ENCODE measurements around the gene SEMA3C. TPM values are rescaled to one million over a fixed set of nuclear protein-coding genes. Genes with fewer than 3 reads are reported as not detected.

Gene SEMA3C
- total RNA-seq, 2 experiments from 2014 or later = not detected

GRCh38 chr7:80844916-80845315 is 73.9 kb downstream of the SEMA3C start:
- Mint-ChIP-seq H3K4me3 (no peak overlapping the region), H3K27me3 (no peaks in the 10 kb centered on the region), H3K27ac (no peak overlapping the region), H3K4me1 (ENCODE audit: low read depth) (no peaks in the 10 kb centered on the region), H3K9me3 (no peaks in the 10 kb centered on the region), H3K36me3 (ENCODE audit: low read depth) (no peaks in the 10 kb centered on the region)
- intact Hi-C loops (cut with micrococcal nuclease) = no loop called here
- no peak for TF ChIP-seq CTCF (IDR thresholded peaks at IDR 0.05)
- DNase-seq (no peak), ATAC-seq (no peak)
- ChIA-PET CTCF (no interaction called here), POLR2A (no interaction called here)

GRCh38 chr7:80843018-80843677 is 75.7 kb downstream of the SEMA3C start:
- H3K9me3 Mint-ChIP-seq = no peaks in the 10 kb centered on the region
- no peaks in the 10 kb centered on the region for H3K4me1 Mint-ChIP-seq (ENCODE audit: low read depth)
- DNase-seq (no peak), ATAC-seq (no peak)
- ChIA-PET CTCF (no interaction called here), POLR2A (no interaction called here)
- H3K4me3 Mint-ChIP-seq = no peak overlapping the region
- no peak overlapping the region for H3K27ac Mint-ChIP-seq
- no peaks in the 10 kb centered on the region for H3K36me3 Mint-ChIP-seq (ENCODE audit: low read depth)
- no peaks in the 10 kb centered on the region for H3K27me3 Mint-ChIP-seq
- TF ChIP-seq CTCF (IDR thresholded peaks at IDR 0.05) = no peak
- intact Hi-C loops (cut with micrococcal nuclease) = no loop called here

GRCh38 chr7:80842022-80842790 is 76.6 kb downstream of the SEMA3C start:
- Mint-ChIP-seq H3K9me3 (no peaks in the 10 kb centered on the region), H3K27me3 (no peaks in the 10 kb centered on the region), H3K27ac (no peak overlapping the region), H3K4me3 (no peak overlapping the region), H3K36me3 (ENCODE audit: low read depth) (no peaks in the 10 kb centered on the region), H3K4me1 (ENCODE audit: low read depth) (no peaks in the 10 kb centered on the region)
- POLR2A ChIA-PET = no interaction called here
- intact Hi-C loops (cut with micrococcal nuclease) = no loop called here
- DNase-seq (no peak), ATAC-seq (no peak)
- CTCF ChIA-PET = no interaction called here
- TF ChIP-seq CTCF (IDR thresholded peaks at IDR 0.05) = no peak

- Mint-ChIP-seq H3K27me3 (no peaks in the 10 kb centered on the region), H3K4me3 (no peak overlapping the region), H3K27ac (no peak overlapping the region), H3K36me3 (ENCODE audit: low read depth) (no peaks in the 10 kb centered on the region), H3K4me1 (ENCODE audit: low read depth) (no peaks in the 10 kb centered on the region), H3K9me3 (no peaks in the 10 kb centered on the region)
- intact Hi-C loops (cut with micrococcal nuclease) = no loop called here
- no peak for TF ChIP-seq CTCF (IDR thresholded peaks at IDR 0.05)
- ATAC-seq = no peak
- ChIA-PET POLR2A (no interaction called here), CTCF (no interaction called here)
- DNase-seq = no peak
Observed at GRCh38 chr7:80841423-80841955, 77.4 kb downstream of the SEMA3C start.

GRCh38 chr7:80840681-80841080 is 78.2 kb downstream of the SEMA3C start:
- Mint-ChIP-seq H3K4me3 (no peak overlapping the region), H3K4me1 (ENCODE audit: low read depth) (no peaks in the 10 kb centered on the region), H3K9me3 (peaks cover under 1% of the 10 kb centered on the region), H3K27me3 (no peaks in the 10 kb centered on the region), H3K27ac (no peak overlapping the region), H3K36me3 (ENCODE audit: low read depth) (no peaks in the 10 kb centered on the region)
- no peak for DNase-seq
- POLR2A ChIA-PET = no interaction called here
- intact Hi-C loops (cut with micrococcal nuclease) = no loop called here
- CTCF ChIA-PET = no interaction called here
- no peak for ATAC-seq
- TF ChIP-seq CTCF (IDR thresholded peaks at IDR 0.05) = no peak
